Hepatocyte (in vitro differentiated cells): ENCODE data around the gene PRKAR2A.
"Not testable (repeated sequence)": the region's sequence is repeated elsewhere in the genome, so short reads cannot be mapped to it uniquely, and the experiment has no call there.

Experiments
- EZH2 ChIP-seq: fragments of 200-600 bp; sonication (generic); IDR thresholded peaks from 2 replicates; pipeline ENCODE4 v1.6.1; 2016; ENCODE audit warnings: antibody characterized with exemption, mild to moderate bottlenecking, borderline replicate concordance
- EZH2phosphoT487 ChIP-seq: fragments of 200-600 bp; sonication (generic); IDR thresholded peaks from one replicate; pipeline ENCODE4 v1.6.1; 2018; ENCODE audit warnings: antibody characterized with exemption, mild to moderate bottlenecking, low read depth, moderate library complexity; ENCODE audit not compliant: unreplicated experiment, severe bottlenecking
- TF ChIP-seq, protein P1 (sequence below): fragments of 200-600 bp; sonication (generic); IDR thresholded peaks from 2 replicates; pipeline ENCODE4 v1.5.1; 2016; ENCODE audit warnings: antibody characterized with exemption, mild to moderate bottlenecking; ENCODE audit not compliant: poor library complexity

DNA sequence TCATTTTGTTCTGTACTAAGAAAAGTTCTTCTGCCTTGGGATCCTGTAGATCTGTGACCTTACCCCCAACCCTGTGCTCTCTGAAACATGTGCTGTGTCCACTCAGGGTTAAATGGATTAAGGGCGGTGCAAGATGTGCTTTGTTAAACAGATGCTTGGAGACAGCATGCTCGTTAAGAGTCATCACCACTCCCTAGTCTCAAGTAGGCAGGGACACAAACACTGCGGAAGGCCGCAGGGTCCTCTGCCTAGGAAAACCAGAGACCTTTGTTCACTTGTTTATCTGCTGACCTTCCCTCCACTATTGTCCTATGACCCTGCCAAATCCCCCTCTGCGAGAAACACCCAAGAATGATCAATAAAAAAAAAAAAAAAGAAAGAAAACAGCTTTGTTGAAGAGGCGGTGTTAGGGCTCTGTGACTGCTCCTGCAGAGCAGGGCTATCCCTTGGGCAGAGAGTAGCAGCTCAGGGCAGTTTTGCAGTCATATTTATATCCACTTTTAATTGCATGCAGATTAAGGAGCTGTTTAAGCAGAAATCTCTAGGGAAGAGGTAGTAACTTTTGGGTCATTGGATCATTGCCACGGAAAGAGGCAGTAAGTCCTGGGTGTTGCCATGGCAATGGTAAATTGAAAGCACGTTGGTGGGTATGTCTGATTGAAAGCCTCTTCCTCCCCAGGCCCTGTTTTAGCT lies 112.5 kb downstream of the PRKAR2A start:
- TF ChIP-seq, protein P1, sequence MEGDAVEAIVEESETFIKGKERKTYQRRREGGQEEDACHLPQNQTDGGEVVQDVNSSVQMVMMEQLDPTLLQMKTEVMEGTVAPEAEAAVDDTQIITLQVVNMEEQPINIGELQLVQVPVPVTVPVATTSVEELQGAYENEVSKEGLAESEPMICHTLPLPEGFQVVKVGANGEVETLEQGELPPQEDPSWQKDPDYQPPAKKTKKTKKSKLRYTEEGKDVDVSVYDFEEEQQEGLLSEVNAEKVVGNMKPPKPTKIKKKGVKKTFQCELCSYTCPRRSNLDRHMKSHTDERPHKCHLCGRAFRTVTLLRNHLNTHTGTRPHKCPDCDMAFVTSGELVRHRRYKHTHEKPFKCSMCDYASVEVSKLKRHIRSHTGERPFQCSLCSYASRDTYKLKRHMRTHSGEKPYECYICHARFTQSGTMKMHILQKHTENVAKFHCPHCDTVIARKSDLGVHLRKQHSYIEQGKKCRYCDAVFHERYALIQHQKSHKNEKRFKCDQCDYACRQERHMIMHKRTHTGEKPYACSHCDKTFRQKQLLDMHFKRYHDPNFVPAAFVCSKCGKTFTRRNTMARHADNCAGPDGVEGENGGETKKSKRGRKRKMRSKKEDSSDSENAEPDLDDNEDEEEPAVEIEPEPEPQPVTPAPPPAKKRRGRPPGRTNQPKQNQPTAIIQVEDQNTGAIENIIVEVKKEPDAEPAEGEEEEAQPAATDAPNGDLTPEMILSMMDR = not testable (repeated sequence)
- TF ChIP-seq EZH2, EZH2phosphoT487: not testable (repeated sequence)
